Duodenal mucosa (tissue), 2 donors: Measurements from ENCODE around the gene FRMD4A.

Experiments
- H3K27ac ChIP-seq: one replicate; pipeline ENCODE4 v1.7.0; 2013; ENCODE audit warnings: low read depth, low read length
- H3K27me3 ChIP-seq, 2 donors: one replicate each; pipeline ENCODE4 v1.7.0; 2013; ENCODE audit warnings: low read length in 2 of 2, control low read depth in 1 of 2; ENCODE audit not compliant: insufficient read depth in 2 of 2, control insufficient read depth in 1 of 2
- H3K36me3 ChIP-seq, 2 donors: one replicate each; pipeline ENCODE4 v1.7.0; 2013; ENCODE audit warnings: low read length in 2 of 2, control low read depth in 1 of 2; ENCODE audit not compliant: insufficient read depth in 2 of 2, control insufficient read depth in 1 of 2
- H3K4me1 ChIP-seq, 2 donors: one replicate each; pipeline ENCODE4 v1.7.0; 2013; ENCODE audit warnings: low read length in 2 of 2, control low read depth in 1 of 2; ENCODE audit not compliant: insufficient read depth in 2 of 2, control insufficient read depth in 1 of 2
- H3K4me3 ChIP-seq, 2 donors: one replicate each; pipeline ENCODE4 v1.7.0; 2013; ENCODE audit warnings: low read length in 2 of 2, low read depth in 1 of 2
- H3K9ac ChIP-seq, 2 donors: one replicate each; pipeline ENCODE4 v1.7.0; 2013; ENCODE audit warnings: low read length in 2 of 2, low read depth in 1 of 2
- H3K9me3 ChIP-seq, 2 donors: one replicate each; pipeline ENCODE4 v1.7.0; 2013; ENCODE audit warnings: low read length in 2 of 2, control low read depth in 1 of 2; ENCODE audit not compliant: control insufficient read depth in 1 of 2

FRMD4A gene

DNA sequence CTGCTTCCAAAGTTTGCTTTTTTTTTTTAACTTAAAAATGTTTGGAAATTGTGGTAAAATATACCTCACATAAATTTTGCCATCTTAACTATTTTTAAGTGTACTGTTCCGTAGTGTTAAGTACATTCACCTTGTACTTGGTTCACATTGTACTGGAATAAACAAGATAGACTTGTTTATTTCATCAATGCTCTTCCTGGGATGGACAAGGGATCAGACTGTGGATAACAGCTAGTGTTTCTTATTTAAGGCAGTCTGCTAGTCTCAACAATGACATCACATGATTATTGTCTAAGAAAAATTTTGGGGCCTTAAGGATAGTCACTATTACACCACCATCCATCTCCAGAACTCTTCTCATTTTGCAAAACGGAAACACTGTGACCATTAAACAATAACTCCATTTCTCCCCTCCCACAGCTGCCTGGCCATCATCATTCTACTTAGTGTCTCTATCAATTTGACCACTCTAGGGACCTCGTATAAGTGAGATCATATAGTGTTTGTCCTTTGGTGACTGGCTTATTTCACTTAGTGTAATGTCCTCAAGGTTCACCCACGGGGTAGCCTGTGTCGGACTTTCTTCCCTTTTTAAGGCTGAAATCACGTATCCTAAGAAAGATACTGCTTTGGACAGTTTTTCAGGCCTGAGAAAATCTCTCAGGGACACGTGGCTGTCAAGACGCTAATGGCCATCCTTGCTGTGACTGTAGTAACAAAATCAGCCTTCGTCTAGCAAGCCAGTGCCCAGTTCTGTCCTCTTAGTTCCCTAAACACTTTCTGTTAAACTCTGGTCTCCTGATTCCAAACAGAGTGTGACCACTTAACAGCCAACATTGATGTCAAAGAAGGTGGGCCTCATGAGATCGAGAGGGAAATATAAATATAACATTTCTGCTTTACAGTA is 305.2 kb downstream of the FRMD4A start:
- H3K27ac ChIP-seq, result no peak overlapping the region
- H3K9ac ChIP-seq, result no peak overlapping the region
- no peaks in the 10 kb centered on the region for H3K4me1 ChIP-seq
- H3K9me3 ChIP-seq, result no peaks in the 10 kb centered on the region
- H3K4me3 ChIP-seq, result no peak overlapping the region
- no peaks in the 10 kb centered on the region for H3K27me3 ChIP-seq
- H3K36me3 ChIP-seq, result no peaks in the 10 kb centered on the region

DNA sequence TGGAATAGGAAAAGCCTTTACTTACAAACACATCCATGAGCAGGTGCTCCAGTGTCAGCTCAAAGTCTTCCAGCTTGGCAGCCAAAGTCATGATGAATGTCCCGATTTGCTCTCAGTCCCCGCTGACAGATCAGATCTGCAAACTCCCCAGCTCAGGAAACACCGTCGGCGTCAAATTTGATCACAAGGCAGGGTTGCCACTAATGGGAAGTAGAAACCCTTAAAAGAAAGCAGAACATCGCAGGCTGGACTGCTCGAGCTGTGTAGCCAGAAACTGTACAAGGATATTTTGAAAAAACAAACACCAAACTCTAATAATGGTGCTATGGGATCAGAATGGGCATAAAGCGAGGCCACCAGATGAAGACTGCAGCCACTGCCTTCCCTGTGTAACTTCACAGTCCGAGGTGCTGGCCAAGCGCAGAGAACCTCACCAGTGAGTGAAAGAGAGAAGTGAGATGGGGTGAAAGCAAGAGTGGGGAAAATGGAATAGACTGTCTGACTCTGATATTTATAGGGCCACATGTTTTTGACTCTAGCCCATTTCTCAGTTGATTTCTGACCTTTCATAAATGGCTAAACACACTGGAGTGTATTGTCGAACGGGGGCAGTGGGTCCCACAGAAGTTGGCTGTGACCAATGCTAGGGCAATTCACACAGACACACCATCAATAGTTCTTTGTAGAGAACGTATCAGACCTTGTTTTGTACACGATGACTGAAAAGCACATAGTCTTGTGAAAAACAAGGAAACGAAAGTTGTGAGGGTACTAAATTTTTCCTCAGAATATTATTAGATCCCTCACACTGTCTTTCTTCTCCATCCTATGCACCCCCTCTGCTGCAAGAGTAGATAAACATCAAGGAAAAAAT is 306.2 kb downstream of the FRMD4A start:
- H3K4me3 ChIP-seq, result peak overlapping the region in 1 of 2 donors; percentile 34
- H3K36me3 ChIP-seq, result no peaks in the 10 kb centered on the region
- H3K27me3 ChIP-seq, result no peaks in the 10 kb centered on the region
- peak overlapping the region; percentile 18 for H3K27ac ChIP-seq
- no peaks in the 10 kb centered on the region for H3K4me1 ChIP-seq
- H3K9me3 ChIP-seq, result no peaks in the 10 kb centered on the region
- no peak overlapping the region for H3K9ac ChIP-seq

DNA sequence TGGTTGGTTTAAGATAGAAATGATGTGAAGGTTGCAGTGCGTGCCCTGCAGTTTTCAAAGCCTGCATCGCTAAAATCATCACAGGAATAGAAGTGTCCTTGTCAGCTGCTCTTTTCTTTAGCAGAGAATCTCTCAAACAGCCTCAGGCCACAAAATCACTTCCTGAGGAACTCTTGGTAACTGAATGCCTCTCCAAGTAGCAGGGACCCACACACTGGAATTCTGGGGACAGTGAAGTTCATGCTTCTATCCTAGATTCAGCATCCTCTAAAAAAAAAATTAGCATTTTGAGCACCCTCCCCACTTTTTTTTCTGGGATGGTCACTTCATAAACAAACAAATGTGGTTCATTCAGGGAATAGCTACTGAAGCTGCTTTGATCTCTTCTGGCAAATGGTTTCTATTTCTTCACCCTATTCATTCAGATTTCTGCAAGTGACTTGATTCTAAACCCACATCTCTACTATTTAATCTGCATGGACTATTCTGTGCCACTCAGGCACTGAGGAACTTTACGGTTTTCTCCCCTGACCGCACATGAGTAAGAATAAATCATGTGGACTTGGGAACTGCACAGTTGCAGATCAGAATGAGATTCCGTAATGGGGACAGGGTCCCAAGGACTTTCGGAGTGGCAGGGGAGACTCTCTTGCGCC is 306.9 kb downstream of the FRMD4A start:
- no peak overlapping the region for H3K9ac ChIP-seq
- H3K36me3 ChIP-seq, result no peaks in the 10 kb centered on the region
- H3K9me3 ChIP-seq, result no peaks in the 10 kb centered on the region
- no peaks in the 10 kb centered on the region for H3K27me3 ChIP-seq
- H3K4me3 ChIP-seq, result peak overlapping the region in 1 of 2 donors; percentile 34
- peak overlapping the region; percentile 18 for H3K27ac ChIP-seq
- H3K4me1 ChIP-seq, result no peaks in the 10 kb centered on the region

DNA sequence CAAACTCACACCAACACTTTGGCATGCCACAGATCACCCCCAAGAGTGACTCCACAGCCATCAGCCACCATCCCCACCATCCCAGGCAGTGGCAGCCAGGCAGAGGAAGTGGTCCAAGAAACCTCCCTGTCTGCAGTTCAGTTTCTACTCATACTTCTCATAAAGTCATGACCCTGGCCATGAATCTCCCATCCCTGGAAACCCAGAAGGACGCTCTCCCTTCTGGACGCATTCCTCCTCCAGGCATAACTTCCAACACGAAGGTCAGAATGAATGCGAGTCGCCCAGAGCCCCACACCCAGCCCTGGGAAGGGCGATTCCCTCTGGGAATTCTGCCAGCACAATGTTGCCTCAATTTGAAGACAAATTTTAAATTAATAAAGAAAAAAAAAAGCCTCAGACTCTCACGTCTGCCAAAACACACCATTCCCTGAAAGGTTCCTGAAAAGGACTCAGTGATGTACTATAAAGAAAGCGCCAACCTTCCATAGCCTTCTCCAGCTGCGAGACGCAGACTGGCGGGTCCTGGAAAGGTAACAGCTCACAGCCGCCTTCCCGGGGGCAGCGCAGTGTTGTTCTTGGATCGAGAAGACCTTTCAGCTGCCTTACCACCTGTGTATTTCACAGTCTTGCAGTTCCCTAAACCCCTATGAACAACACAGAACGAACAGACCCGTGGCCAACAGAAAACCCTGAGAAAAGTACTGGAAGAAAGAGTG is 307.6 kb downstream of the FRMD4A start:
- H3K4me3 ChIP-seq, result peak overlapping the region in 1 of 2 donors; percentile 6

DNA sequence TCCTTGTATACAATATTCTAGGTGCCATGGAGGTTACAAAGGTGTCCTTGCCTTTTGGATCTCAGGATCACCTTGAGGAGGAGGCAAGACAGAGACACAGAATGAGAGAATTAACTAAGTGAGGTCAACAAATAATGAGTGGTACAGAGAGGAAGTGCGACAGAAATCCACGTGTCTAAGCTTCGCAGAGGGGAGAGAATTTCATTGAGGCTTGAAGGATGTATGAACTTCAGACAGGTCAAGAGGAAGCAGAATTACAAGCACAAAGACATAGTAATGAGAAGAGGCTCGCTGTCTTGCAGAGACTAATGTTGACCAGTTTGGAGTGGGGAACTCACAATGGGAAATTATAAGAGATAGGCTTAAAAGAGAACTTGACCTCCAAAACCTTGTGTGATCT is 308.7 kb downstream of the FRMD4A start:
- Histone ChIP-seq H3K4me1 (no peaks in the 10 kb centered on the region), H3K9me3 (no peaks in the 10 kb centered on the region), H3K4me3 (no peak overlapping the region), H3K9ac (no peak overlapping the region), H3K27me3 (no peaks in the 10 kb centered on the region), H3K27ac (no peak overlapping the region), H3K36me3 (no peaks in the 10 kb centered on the region)

More for the DNA sequence above, 307.6 kb downstream of the FRMD4A start:
- no peaks in the 10 kb centered on the region for H3K27me3 ChIP-seq
- no peaks in the 10 kb centered on the region for H3K4me1 ChIP-seq
- no peaks in the 10 kb centered on the region for H3K36me3 ChIP-seq
- no peak overlapping the region for H3K9ac ChIP-seq
- no peaks in the 10 kb centered on the region for H3K9me3 ChIP-seq
- H3K27ac ChIP-seq, result no peak overlapping the region

DNA sequence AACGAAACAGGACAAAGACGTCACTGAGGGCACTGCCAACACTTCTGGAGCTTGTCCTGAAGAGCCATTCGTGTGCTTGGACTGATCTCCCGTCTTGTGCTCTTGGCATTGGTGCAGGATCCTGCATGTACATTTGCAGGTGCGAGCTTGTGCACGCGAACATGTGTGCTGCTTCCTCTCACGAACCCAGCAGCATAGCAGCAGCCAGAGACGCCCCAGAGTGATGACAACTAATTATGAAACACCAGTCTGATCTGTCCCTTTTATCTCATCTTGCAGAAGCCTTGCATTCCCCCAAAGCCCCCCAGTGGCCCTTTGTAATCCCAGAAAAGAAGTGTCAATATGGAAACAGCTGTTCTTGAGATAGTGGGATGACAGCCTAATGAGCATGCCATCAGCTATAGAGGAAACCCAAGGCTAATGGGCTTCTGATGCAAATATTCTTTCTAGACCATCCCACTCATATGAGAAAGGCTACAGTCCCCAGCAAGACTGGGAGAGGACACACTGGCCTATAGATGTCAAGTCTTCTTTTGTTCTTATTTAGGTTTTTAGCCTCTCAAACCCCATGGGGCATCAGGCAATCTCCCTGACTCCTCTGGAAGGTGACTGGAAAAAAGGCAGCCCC is 310.6 kb downstream of the FRMD4A start:
- Histone ChIP-seq H3K27me3 (no peaks in the 10 kb centered on the region), H3K4me3 (no peak overlapping the region), H3K36me3 (no peaks in the 10 kb centered on the region), H3K4me1 (no peaks in the 10 kb centered on the region), H3K9ac (no peak overlapping the region), H3K9me3 (no peaks in the 10 kb centered on the region), H3K27ac (no peak overlapping the region)

DNA sequence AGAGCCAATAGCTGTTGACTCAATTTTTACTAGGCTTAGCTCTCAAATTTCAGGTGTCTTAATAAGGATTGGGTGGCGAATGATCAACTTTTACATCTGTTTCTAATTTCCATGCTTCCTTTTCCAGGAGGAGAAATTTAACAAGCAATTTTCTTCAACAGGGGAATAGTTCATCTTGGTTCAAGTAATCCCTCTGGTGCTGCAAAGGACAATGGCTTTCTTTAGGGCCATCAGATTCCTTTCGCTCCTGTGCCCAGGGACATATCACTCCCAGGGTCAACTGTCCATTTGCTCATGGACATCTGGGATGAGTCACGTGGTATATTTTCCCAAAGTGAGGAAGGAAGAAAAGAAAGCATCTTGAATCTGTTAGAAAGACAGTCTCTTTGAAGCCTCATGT is 313.3 kb downstream of the FRMD4A start:
- Histone ChIP-seq H3K4me3 (no peak overlapping the region), H3K27ac (no peak overlapping the region), H3K36me3 (no peaks in the 10 kb centered on the region), H3K4me1 (no peaks in the 10 kb centered on the region), H3K9ac (no peak overlapping the region), H3K9me3 (no peaks in the 10 kb centered on the region), H3K27me3 (no peaks in the 10 kb centered on the region)

DNA sequence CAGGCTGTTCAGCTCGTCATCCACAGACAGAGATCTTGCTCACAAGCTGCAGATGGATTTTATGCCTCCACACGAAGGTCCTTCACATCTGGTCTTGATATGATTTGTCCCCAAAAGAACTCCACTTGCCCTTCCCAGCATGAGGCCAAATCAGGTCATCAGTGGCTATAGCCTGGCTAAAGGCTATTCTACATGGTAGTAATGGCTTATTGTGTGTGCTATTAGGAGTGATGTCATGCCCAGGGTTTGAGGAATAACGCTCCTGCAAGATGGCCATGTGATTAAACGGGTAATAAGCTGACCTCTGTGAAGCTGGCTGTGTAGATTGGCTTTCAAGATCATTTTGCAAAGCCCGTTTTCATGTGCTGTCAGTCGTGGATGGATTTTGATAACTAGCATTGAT is 313.8 kb downstream of the FRMD4A start:
- H3K27me3 ChIP-seq, result no peaks in the 10 kb centered on the region
- H3K4me3 ChIP-seq, result no peak overlapping the region
- H3K9ac ChIP-seq, result no peak overlapping the region

DNA sequence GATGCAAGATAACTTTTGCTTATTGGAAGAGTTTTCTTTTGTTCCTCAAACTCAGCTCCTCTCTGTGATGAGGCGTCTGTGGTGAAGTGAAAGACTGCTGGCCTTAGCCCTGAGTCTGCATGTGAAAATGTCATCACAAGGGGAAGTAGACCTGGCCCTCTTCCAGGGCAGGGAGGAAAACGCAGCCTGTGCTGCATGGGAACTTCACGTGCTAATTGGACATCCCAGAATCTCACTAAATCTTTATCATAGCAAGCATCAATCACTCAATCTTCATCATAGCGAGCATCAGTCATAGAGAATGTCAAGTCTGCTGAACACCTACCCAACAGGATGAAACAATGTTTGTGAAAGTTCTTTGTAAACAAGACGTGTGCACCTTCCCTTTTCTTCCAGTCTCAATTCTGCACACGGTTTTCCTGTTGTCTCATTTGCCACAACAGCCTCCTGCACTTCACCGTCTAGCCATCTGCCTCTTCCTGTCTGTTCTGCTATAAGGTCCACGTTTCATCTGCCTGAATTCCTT is 314.6 kb downstream of the FRMD4A start:
- Histone ChIP-seq H3K4me3 (no peak overlapping the region), H3K27ac (no peak overlapping the region), H3K4me1 (no peaks in the 10 kb centered on the region), H3K27me3 (no peaks in the 10 kb centered on the region), H3K36me3 (no peaks in the 10 kb centered on the region), H3K9me3 (no peaks in the 10 kb centered on the region), H3K9ac (no peak overlapping the region)

More for the DNA sequence above, 313.8 kb downstream of the FRMD4A start:
- no peaks in the 10 kb centered on the region for H3K36me3 ChIP-seq
- H3K4me1 ChIP-seq, result no peaks in the 10 kb centered on the region
- H3K27ac ChIP-seq, result no peak overlapping the region
- H3K9me3 ChIP-seq, result no peaks in the 10 kb centered on the region
